Measurements from ENCODE around the gene HAUS7.

The HAUS7 gene

GRCh38 chrX:153470411-153471363 lies at the start of gene HAUS7:
HAUS7 (minus strand) TSS chrX:153470576; CDS start chrX:153470557, 19 bp downstream.
- peak; percentile 82 to 95 (median 86) for DNase-seq

GRCh38 chrX:153519569-153520286 lies 49.4 kb upstream of the HAUS7 start:
- DNase-seq, result no peak

- no peak for DNase-seq
Measured at GRCh38 chrX:153517946-153518834, 47.8 kb upstream of the HAUS7 start.

GRCh38 chrX:153517423-153517822 lies 47.0 kb upstream of the HAUS7 start, which contains the start of gene ATP2B3:
ATP2B3 (plus strand) TSS chrX:153517642; CDS start chrX:153536248, 18,606 bp downstream.
- DNase-seq, result no peak

GRCh38 chrX:153516073-153516472 lies 45.7 kb upstream of the HAUS7 start:
- no peak for DNase-seq

GRCh38 chrX:153515435-153515834 lies 45.1 kb upstream of the HAUS7 start:
- no peak for DNase-seq

- no peak for DNase-seq
Measured at GRCh38 chrX:153514259-153514658, 43.9 kb upstream of the HAUS7 start.

- no peak for DNase-seq
Measured at GRCh38 chrX:153513265-153513664, 42.9 kb upstream of the HAUS7 start.

GRCh38 chrX:153512501-153512893 lies 42.1 kb upstream of the HAUS7 start:
- DNase-seq, result no peak

GRCh38 chrX:153511784-153512500 lies 41.6 kb upstream of the HAUS7 start:
- DNase-seq, result no peak

GRCh38 chrX:153510383-153510782 lies 40.0 kb upstream of the HAUS7 start:
- no peak for DNase-seq

GRCh38 chrX:153509592-153509991 lies 39.2 kb upstream of the HAUS7 start:
- no peak for DNase-seq

GRCh38 chrX:153507484-153508178 lies 37.3 kb upstream of the HAUS7 start:
- DNase-seq, result peak; percentile 61 to 71 (median 70)

- DNase-seq, result no peak
Measured at GRCh38 chrX:153505361-153505760, 35.0 kb upstream of the HAUS7 start.

- no peak for DNase-seq
Measured at GRCh38 chrX:153504445-153505016, 34.2 kb upstream of the HAUS7 start.

- DNase-seq, result no peak
Measured at GRCh38 chrX:153502796-153503195, 32.4 kb upstream of the HAUS7 start.

- DNase-seq, result no peak
Measured at GRCh38 chrX:153502131-153502530, 31.8 kb upstream of the HAUS7 start.

- no peak for DNase-seq
Measured at GRCh38 chrX:153501530-153501929, 31.2 kb upstream of the HAUS7 start.

- no peak for DNase-seq
Measured at GRCh38 chrX:153500676-153501280, 30.4 kb upstream of the HAUS7 start.

- no peak for DNase-seq
Measured at GRCh38 chrX:153499876-153500275, 29.5 kb upstream of the HAUS7 start.

GRCh38 chrX:153499341-153499740 lies 29.0 kb upstream of the HAUS7 start:
- no peak for DNase-seq
